WTC11 (cell line): ENCODE measurements around the gene BMF. TPM values are rescaled to one million over a fixed set of nuclear protein-coding genes. Genes with fewer than 3 reads are reported as not detected.

ENCODE experiments used
- ATAC-seq: fragments of 200-7000 bp; cut with Tn5 transposase; 2 replicates; pipeline ENCODE4 v1.10.0; 2021; ENCODE audit warnings: mild to moderate bottlenecking, moderate library complexity
- CTCF ChIA-PET: fragments of 300-600 bp; sonication (Branson Sonifier 250); formaldehyde crosslinking; loops from one replicate; lab custom pipeline; 2021; ENCODE audit warnings: antibody characterized with exemption; lab: Charles Lee
- POLR2A ChIA-PET: fragments of 350-600 bp; sonication (Branson Sonifier 250); formaldehyde crosslinking; loops from one replicate; lab custom pipeline; 2021; ENCODE audit warnings: antibody characterized with exemption; lab: Charles Lee
- DNase-seq: peaks from one replicate; pipeline ENCODE4 v3.0.0; 2021; ENCODE audit warnings: low spot score
- H3K27ac Mint-ChIP-seq: 2 replicates; pipeline ENCODE4 v1.8.0; 2021; ENCODE audit warnings: mixed read lengths
- H3K27me3 Mint-ChIP-seq: 2 replicates; pipeline ENCODE4 v1.8.0; 2021; ENCODE audit warnings: low read depth, mild to moderate bottlenecking, moderate library complexity, mixed read lengths
- H3K36me3 Mint-ChIP-seq: 2 replicates; pipeline ENCODE4 v1.8.0; 2021; ENCODE audit warnings: mixed read lengths
- H3K4me1 Mint-ChIP-seq: 2 replicates; pipeline ENCODE4 v1.8.0; 2022; ENCODE audit warnings: mixed read lengths
- H3K4me3 Mint-ChIP-seq: 2 replicates; pipeline ENCODE4 v1.8.0; 2021; ENCODE audit warnings: mild to moderate bottlenecking, moderate library complexity, mixed read lengths
- H3K9me3 Mint-ChIP-seq: 2 replicates; pipeline ENCODE4 v1.8.0; 2021; ENCODE audit warnings: mixed read lengths
- ESRRA ChIP-seq: sonication (generic); formaldehyde crosslinking; IDR thresholded peaks from 2 replicates; pipeline ENCODE4 v1.8.1; 2022; ENCODE audit warnings: mild to moderate bottlenecking, missing genetic modification reagents, borderline replicate concordance
- NFATC4 ChIP-seq: fragments of 250-450 bp; sonication (Bioruptor Pico); IDR thresholded peaks from 2 replicates; pipeline ENCODE4 v1.9.0; 2021; ENCODE audit warnings: mild to moderate bottlenecking
- NFE2L1 ChIP-seq: sonication (generic); formaldehyde crosslinking; IDR thresholded peaks from 2 replicates; pipeline ENCODE4 v1.8.1; 2023; ENCODE audit warnings: missing genetic modification reagents
- NFYB ChIP-seq: sonication (generic); formaldehyde crosslinking; conservative IDR thresholded peaks from 2 replicates; pipeline ENCODE4 v1.8.0; 2022; ENCODE audit warnings: low read depth, missing genetic modification reagents
- OVOL2 ChIP-seq: fragments of 250-450 bp; sonication (Bioruptor Pico); IDR thresholded peaks from 2 replicates; pipeline ENCODE4 v1.9.0; 2021; ENCODE audit warnings: mild to moderate bottlenecking, borderline replicate concordance
- TCF7 ChIP-seq: sonication (generic); formaldehyde crosslinking; IDR thresholded peaks from 2 replicates; pipeline ENCODE4 v1.8.0; 2022; ENCODE audit warnings: mild to moderate bottlenecking, low read depth, missing genetic modification reagents, moderate library complexity
- ZNF263 ChIP-seq: sonication (generic); formaldehyde crosslinking; IDR thresholded peaks from 2 replicates; pipeline ENCODE4 v1.8.1; 2022; ENCODE audit warnings: low read depth, mild to moderate bottlenecking, moderate library complexity, missing genetic modification reagents
- ZNF317 ChIP-seq: sonication (generic); formaldehyde crosslinking; IDR thresholded peaks from 2 replicates; pipeline ENCODE4 v1.8.1; 2023; ENCODE audit warnings: low read depth, mild to moderate bottlenecking, moderate library complexity, missing genetic modification reagents, borderline replicate concordance
- total RNA-seq: library from RNA; stranded (reverse); gene quantifications from 3 replicates; pipeline ENCODE4 v1.2.3, GENCODE V29; 2021
- TF ChIP-seq, protein P1 (sequence below): fragments of 250-450 bp; sonication (Bioruptor Pico); IDR thresholded peaks from 2 replicates; pipeline ENCODE4 v1.9.0; 2021; ENCODE audit warnings: moderate library complexity, mild to moderate bottlenecking, inconsistent platforms, borderline replicate concordance
- TF ChIP-seq, protein P2 (sequence below): fragments of 250-450 bp; sonication (Bioruptor Pico); conservative IDR thresholded peaks from 2 replicates; pipeline ENCODE4 v1.9.0; 2021; ENCODE audit warnings: mild to moderate bottlenecking
- TF ChIP-seq, protein P3 (sequence below): sonication (generic); formaldehyde crosslinking; IDR thresholded peaks from 2 replicates; pipeline ENCODE4 v1.8.0; 2023; ENCODE audit warnings: missing genetic modification reagents
- TF ChIP-seq, protein P4 (sequence below): sonication (generic); formaldehyde crosslinking; IDR thresholded peaks from 2 replicates; pipeline ENCODE4 v1.8.0; 2023; ENCODE audit warnings: mild to moderate bottlenecking, missing genetic modification reagents
- TF ChIP-seq, protein P5 (sequence below): sonication (generic); formaldehyde crosslinking; IDR thresholded peaks from 2 replicates; pipeline ENCODE4 v1.8.0; 2022; ENCODE audit warnings: mild to moderate bottlenecking, missing genetic modification reagents
- TF ChIP-seq, protein P6 (sequence below): sonication (generic); formaldehyde crosslinking; IDR thresholded peaks from 2 replicates; pipeline ENCODE4 v1.8.0; 2023; ENCODE audit warnings: missing genetic modification reagents, mild to moderate bottlenecking, borderline replicate concordance

BMF gene
- total RNA-seq, 1 experiment from 2014 or later: 36.9 TPM

DNA sequence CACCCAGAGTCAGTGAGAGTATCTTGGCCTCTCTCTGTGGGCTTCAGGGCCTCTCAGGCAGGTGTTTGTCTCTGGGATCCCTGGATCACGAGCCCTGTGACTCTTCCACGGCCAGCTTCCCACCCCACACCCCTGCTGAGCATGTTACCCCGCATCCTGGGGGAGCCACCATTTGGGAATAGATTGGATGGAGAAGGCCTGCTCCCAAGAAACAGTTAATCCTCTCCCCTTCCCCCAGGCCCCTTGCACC lies 54.1 kb downstream of the BMF start:
- peaks cover 30% of the 10 kb centered on the region for H3K4me1 Mint-ChIP-seq
- DNase-seq: no peak
- no peak for ATAC-seq
- H3K27me3 Mint-ChIP-seq: no peaks in the 10 kb centered on the region
- no peak overlapping the region for H3K4me3 Mint-ChIP-seq
- ChIA-PET POLR2A (interaction anchor here (0.6 kb wide), 1 partner anchor 674 kb away, joined by 4 read pairs; no protein-coding TSS in a partner anchor), CTCF (interaction anchor here (0.9 to 5.9 kb wide), 4 partner anchors 9 to 225 kb away, joined by 3 to 48 read pairs (median 5); no protein-coding TSS in a partner anchor)
- H3K27ac Mint-ChIP-seq: no peak overlapping the region
- no peaks in the 10 kb centered on the region for H3K36me3 Mint-ChIP-seq
- H3K9me3 Mint-ChIP-seq: no peaks in the 10 kb centered on the region
- TF ChIP-seq, protein P1, sequence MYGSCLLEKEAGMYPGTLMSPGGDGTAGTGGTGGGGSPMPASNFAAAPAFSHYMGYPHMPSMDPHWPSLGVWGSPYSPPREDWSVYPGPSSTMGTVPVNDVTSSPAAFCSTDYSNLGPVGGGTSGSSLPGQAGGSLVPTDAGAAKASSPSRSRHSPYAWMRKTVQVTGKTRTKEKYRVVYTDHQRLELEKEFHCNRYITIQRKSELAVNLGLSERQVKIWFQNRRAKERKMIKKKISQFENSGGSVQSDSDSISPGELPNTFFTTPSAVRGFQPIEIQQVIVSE (CRISPR knock-in tag): no peak
- TF ChIP-seq TCF7 (CRISPR knock-in tag) (no peak), NFYB (no peak), ZNF317 (CRISPR knock-in tag) (no peak), ZNF263 (CRISPR knock-in tag) (no peak), NFE2L1 (no peak), ESRRA (no peak), OVOL2 (CRISPR knock-in tag) (no peak), NFATC4 (CRISPR knock-in tag) (no peak)
- TF ChIP-seq, protein P2, sequence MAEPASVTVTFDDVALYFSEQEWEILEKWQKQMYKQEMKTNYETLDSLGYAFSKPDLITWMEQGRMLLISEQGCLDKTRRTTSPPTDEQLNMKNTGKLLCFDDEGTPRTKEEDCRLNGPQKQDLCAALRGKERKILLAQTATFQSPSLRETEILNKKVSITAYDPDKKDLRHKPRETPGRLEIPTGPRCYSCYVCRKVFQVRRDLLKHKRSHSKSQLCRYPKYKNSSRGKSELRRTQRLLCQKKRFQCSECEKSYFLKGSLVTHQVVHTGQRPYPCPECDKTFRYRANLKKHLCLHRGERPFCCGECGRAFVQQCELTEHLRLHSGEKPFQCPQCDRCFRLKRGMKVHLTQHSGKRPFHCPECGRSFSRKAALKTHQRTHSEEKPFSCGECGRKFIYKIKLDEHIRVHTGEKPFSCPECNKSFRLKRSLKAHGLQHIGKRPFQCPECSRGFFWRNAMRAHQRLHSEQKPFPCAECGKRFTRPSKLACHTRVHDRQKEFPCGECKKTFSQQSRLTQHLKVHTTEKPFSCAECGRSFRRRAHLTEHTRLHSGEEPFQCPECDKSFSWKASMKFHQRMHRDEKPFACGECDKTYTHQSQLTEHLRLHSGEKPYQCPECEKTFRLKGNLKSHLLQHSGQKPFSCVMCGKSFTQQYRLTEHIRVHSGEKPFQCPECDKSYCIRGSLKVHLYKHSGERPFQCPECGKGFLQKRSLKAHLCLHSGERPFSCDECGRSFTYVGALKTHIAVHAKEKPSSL (CRISPR knock-in tag): no peak
- TF ChIP-seq, protein P3, sequence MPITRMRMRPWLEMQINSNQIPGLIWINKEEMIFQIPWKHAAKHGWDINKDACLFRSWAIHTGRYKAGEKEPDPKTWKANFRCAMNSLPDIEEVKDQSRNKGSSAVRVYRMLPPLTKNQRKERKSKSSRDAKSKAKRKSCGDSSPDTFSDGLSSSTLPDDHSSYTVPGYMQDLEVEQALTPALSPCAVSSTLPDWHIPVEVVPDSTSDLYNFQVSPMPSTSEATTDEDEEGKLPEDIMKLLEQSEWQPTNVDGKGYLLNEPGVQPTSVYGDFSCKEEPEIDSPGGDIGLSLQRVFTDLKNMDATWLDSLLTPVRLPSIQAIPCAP: no peak
- TF ChIP-seq, protein P4, sequence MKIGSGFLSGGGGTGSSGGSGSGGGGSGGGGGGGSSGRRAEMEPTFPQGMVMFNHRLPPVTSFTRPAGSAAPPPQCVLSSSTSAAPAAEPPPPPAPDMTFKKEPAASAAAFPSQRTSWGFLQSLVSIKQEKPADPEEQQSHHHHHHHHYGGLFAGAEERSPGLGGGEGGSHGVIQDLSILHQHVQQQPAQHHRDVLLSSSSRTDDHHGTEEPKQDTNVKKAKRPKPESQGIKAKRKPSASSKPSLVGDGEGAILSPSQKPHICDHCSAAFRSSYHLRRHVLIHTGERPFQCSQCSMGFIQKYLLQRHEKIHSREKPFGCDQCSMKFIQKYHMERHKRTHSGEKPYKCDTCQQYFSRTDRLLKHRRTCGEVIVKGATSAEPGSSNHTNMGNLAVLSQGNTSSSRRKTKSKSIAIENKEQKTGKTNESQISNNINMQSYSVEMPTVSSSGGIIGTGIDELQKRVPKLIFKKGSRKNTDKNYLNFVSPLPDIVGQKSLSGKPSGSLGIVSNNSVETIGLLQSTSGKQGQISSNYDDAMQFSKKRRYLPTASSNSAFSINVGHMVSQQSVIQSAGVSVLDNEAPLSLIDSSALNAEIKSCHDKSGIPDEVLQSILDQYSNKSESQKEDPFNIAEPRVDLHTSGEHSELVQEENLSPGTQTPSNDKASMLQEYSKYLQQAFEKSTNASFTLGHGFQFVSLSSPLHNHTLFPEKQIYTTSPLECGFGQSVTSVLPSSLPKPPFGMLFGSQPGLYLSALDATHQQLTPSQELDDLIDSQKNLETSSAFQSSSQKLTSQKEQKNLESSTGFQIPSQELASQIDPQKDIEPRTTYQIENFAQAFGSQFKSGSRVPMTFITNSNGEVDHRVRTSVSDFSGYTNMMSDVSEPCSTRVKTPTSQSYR (CRISPR knock-in tag): no peak
- TF ChIP-seq, protein P5, sequence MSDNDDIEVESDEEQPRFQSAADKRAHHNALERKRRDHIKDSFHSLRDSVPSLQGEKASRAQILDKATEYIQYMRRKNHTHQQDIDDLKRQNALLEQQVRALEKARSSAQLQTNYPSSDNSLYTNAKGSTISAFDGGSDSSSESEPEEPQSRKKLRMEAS: no peak
- TF ChIP-seq, protein P6, sequence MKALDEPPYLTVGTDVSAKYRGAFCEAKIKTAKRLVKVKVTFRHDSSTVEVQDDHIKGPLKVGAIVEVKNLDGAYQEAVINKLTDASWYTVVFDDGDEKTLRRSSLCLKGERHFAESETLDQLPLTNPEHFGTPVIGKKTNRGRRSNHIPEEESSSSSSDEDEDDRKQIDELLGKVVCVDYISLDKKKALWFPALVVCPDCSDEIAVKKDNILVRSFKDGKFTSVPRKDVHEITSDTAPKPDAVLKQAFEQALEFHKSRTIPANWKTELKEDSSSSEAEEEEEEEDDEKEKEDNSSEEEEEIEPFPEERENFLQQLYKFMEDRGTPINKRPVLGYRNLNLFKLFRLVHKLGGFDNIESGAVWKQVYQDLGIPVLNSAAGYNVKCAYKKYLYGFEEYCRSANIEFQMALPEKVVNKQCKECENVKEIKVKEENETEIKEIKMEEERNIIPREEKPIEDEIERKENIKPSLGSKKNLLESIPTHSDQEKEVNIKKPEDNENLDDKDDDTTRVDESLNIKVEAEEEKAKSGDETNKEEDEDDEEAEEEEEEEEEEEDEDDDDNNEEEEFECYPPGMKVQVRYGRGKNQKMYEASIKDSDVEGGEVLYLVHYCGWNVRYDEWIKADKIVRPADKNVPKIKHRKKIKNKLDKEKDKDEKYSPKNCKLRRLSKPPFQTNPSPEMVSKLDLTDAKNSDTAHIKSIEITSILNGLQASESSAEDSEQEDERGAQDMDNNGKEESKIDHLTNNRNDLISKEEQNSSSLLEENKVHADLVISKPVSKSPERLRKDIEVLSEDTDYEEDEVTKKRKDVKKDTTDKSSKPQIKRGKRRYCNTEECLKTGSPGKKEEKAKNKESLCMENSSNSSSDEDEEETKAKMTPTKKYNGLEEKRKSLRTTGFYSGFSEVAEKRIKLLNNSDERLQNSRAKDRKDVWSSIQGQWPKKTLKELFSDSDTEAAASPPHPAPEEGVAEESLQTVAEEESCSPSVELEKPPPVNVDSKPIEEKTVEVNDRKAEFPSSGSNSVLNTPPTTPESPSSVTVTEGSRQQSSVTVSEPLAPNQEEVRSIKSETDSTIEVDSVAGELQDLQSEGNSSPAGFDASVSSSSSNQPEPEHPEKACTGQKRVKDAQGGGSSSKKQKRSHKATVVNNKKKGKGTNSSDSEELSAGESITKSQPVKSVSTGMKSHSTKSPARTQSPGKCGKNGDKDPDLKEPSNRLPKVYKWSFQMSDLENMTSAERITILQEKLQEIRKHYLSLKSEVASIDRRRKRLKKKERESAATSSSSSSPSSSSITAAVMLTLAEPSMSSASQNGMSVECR (CRISPR knock-in tag): no peak
